ENCODE data around the gene SART3. TPM values are rescaled to one million over a fixed set of nuclear protein-coding genes. Genes with fewer than 3 reads are reported as not detected.

SART3 gene
- polyA plus RNA-seq, 1 donor (not counting 4 experiments of a cell fraction or from before 2014, with no cell fraction given): 19.0 TPM

GRCh38 chr12:108479364-108480070 lies 81.5 kb downstream of the SART3 start:
- no peaks in the 10 kb centered on the region for H3K79me2 ChIP-seq (ENCODE audit: control insufficient read depth, insufficient read depth, low read length)
- no peaks in the 10 kb centered on the region for H3K9me1 ChIP-seq (ENCODE audit: control insufficient read depth, extremely low read depth, insufficient read depth, low read length)
- H3K27ac ChIP-seq (ENCODE audit: control insufficient read depth, insufficient read depth, low read length): no peak overlapping the region
- H4K20me1 ChIP-seq (ENCODE audit: control insufficient read depth, extremely low read depth, insufficient read depth, low read length): no peaks in the 10 kb centered on the region
- dilution Hi-C loops (cut with MboI; ENCODE audit: extremely low pct_ligation_motif_present, low sequenced_read_pairs): no loop called here
- H3K4me2 ChIP-seq (ENCODE audit: control insufficient read depth, extremely low read depth, insufficient read depth, low read depth, low read length): no peak overlapping the region
- TF ChIP-seq EZH2 (IDR thresholded peaks at IDR 0.05; ENCODE audit: low read length) (no peak), CTCF (optimal IDR thresholded peaks at IDR 0.05 in 1 of 3, IDR thresholded peaks at IDR 0.05 in 1 of 3, conservative IDR thresholded peaks at IDR 0.05 in 1 of 3; ENCODE audit: extremely low read depth in 1 of 3, insufficient read depth in 2 of 3, low read length in 3 of 3) (no peak)
- H3K4me3 ChIP-seq (ENCODE audit: control insufficient read depth in 2 of 3, extremely low read depth in 1 of 3, insufficient read depth in 2 of 3, low read depth in 1 of 3, low read length in 3 of 3): no peak overlapping the region
- DNase-seq (ENCODE audit: low read depth, low spot score) (no peak), FAIRE-seq (no peak)
- peaks cover 24% of the 10 kb centered on the region for H3K4me1 ChIP-seq (ENCODE audit: control insufficient read depth, extremely low read depth, insufficient read depth, low read length)
- no peaks in the 10 kb centered on the region for H3K9me3 ChIP-seq (ENCODE audit: control insufficient read depth, low read depth, low read length)
- H2AFZ ChIP-seq (ENCODE audit: control insufficient read depth, low read length): no peak overlapping the region
- no peaks in the 10 kb centered on the region for H3K36me3 ChIP-seq (ENCODE audit: control insufficient read depth in 2 of 2, extremely low read depth in 1 of 2, insufficient read depth in 2 of 2, low read length in 2 of 2)
- H3K27me3 ChIP-seq (ENCODE audit: control insufficient read depth, extremely low read depth, insufficient read depth, low read length): no peaks in the 10 kb centered on the region
- H3K9ac ChIP-seq (ENCODE audit: control insufficient read depth, extremely low read depth, insufficient read depth, low read length): no peak overlapping the region

- Histone ChIP-seq H3K4me1 (ENCODE audit: control insufficient read depth, extremely low read depth, insufficient read depth, low read length) (peaks cover 17% of the 10 kb centered on the region), H3K79me2 (ENCODE audit: control insufficient read depth, insufficient read depth, low read length) (no peaks in the 10 kb centered on the region), H3K4me3 (ENCODE audit: control insufficient read depth in 2 of 3, extremely low read depth in 1 of 3, insufficient read depth in 2 of 3, low read depth in 1 of 3, low read length in 3 of 3) (no peak overlapping the region), H3K9me1 (ENCODE audit: control insufficient read depth, extremely low read depth, insufficient read depth, low read length) (no peaks in the 10 kb centered on the region), H3K27me3 (ENCODE audit: control insufficient read depth, extremely low read depth, insufficient read depth, low read length) (no peaks in the 10 kb centered on the region), H3K36me3 (ENCODE audit: control insufficient read depth in 2 of 2, extremely low read depth in 1 of 2, insufficient read depth in 2 of 2, low read length in 2 of 2) (no peaks in the 10 kb centered on the region), H3K9me3 (ENCODE audit: control insufficient read depth, low read depth, low read length) (no peaks in the 10 kb centered on the region), H3K9ac (ENCODE audit: control insufficient read depth, extremely low read depth, insufficient read depth, low read length) (no peak overlapping the region), H3K4me2 (ENCODE audit: control insufficient read depth, extremely low read depth, insufficient read depth, low read depth, low read length) (no peak overlapping the region), H4K20me1 (ENCODE audit: control insufficient read depth, extremely low read depth, insufficient read depth, low read length) (no peaks in the 10 kb centered on the region), H2AFZ (ENCODE audit: control insufficient read depth, low read length) (no peak overlapping the region), H3K27ac (ENCODE audit: control insufficient read depth, insufficient read depth, low read length) (no peak overlapping the region)
- no peak for FAIRE-seq
- TF ChIP-seq CTCF (optimal IDR thresholded peaks at IDR 0.05 in 1 of 3, IDR thresholded peaks at IDR 0.05 in 1 of 3, conservative IDR thresholded peaks at IDR 0.05 in 1 of 3; ENCODE audit: extremely low read depth in 1 of 3, insufficient read depth in 2 of 3, low read length in 3 of 3) (no peak), EZH2 (IDR thresholded peaks at IDR 0.05; ENCODE audit: low read length) (no peak)
- dilution Hi-C loops (cut with MboI; ENCODE audit: extremely low pct_ligation_motif_present, low sequenced_read_pairs): no loop called here
- no peak for DNase-seq (ENCODE audit: low read depth, low spot score)
These were observed 82.3 kb downstream of the SART3 start for GRCh38 chr12:108478611-108479206.
